HG02798 (cell line): ENCODE results near the gene CLRN2.

Experiments
- ATAC-seq: cut with Tn5 transposase; IDR thresholded peaks from one replicate; pipeline ENCODE4 v1.9.1; 2021; ENCODE audit warnings: mild to moderate bottlenecking; ENCODE audit not compliant: unreplicated experiment, poor library complexity

Gene CLRN2

DNA sequence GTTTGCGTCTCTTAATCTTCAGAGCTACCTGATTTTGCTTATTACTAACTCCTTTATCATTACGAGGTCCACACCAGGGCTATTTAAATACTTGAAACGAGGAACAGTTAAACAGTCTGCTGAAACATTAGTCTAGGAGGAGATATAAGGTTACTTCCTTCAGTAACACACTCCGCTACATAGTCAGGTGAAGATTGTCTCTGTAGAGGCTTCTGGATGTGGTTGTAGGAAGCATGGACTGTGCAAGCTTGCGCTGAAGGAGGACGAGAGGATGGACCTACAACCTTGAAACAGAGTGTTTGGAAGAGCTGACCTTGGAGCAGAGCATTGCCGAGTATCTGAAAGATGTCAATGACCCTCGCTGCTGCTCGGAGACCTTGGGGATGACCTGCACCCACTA, at the start of gene CLRN2:
Gene CLRN2 (plus strand): TSS at position 301 of the 400 bp plus-strand sequence. CDS start 102 bp downstream, outside the sequence.
- ATAC-seq = no peak

- ATAC-seq = no peak
These were observed 46.2 kb upstream of the CLRN2 start for GRCh38 chr4:17468619-17469221.

DNA sequence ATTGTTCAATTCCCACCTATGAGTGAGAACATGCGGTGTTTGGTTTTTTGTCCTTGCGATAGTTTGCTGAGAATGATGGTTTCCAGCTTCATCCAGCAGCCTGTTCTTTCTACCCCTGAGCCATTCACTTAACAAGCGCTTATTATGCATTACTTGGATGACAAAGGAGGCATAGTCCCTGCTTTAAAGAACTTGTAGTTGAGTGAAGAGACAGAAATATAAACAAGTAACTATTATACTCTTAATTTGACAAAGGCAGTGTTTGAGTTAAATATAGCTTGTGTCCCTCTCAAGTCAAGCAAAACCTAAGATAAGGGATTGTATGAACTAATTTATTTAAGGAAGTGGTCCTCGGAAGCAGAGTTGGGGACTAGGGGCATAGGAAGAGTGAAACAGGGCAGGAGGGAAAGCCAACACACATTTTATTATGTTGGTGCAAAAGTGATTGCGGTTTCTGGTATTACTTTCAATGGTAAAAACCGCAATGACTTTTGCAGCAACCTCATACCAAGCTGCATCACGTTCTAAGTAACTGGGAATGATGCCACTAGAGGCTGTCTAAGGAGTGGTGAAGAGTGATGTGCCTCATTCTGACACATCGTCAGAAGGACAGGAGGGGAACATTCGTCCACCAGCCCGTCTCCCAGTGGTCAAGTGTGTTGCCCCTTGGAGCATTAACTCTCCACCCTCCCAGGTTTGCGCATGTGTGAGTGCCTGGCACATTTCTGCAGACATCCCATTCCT, 44.9 kb upstream of the CLRN2 start:
- no peak for ATAC-seq

GRCh38 chr4:17475481-17475880, 39.5 kb upstream of the CLRN2 start:
- no peak for ATAC-seq

DNA sequence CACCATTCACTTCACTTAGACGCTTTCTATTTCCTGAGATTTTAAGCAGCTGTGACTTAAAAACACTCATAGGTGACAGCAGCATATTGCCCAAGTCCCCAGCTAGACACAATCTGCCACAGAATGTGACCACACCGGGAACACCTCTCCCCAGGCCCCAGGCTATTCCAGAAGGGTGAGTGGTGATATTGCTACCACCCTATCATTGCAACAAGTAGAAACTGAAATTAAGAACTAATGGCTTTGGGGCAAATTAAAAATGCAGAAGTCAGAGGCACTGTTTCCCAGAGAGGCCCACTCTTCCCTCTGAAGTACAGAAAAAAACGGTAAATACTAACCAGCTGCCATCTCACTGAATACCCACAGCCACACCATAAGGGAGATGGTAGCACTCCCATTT, 38.1 kb upstream of the CLRN2 start:
- no peak for ATAC-seq

DNA sequence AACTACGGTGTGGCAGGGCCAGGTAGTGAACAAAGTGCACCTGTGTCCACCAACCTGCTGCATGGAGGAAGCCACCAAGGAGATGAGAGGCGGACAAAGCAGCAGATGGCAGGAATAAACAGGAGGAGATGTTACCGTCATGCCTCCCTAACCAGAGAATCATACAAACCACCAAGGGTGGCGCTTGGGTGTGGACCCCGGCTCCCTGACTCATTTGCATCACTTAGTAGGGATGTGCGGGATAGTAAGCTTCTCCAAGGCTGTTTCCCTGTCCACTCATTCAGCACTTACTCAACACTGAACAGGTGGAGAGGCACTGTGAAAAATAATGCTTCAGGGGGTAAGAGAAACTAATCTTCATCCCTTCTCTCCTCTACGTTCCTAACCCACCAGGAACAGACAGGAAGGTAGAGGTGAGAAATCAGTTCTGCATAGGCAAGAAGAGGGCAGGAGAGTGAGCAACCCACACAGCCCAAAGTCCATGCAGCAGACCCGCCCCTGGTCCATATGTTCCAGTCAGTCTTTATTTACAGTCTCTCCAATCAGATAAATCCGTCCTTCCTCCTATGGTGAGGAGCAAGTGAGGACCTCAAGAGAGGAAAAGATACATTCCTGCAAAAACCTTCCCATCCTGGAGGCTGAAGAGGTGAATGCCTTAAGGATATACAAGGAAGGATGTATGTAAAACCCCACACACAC, 37.0 kb upstream of the CLRN2 start:
- no peak for ATAC-seq

- ATAC-seq = no peak
These were observed 34.6 kb upstream of the CLRN2 start for GRCh38 chr4:17480210-17480927.

DNA sequence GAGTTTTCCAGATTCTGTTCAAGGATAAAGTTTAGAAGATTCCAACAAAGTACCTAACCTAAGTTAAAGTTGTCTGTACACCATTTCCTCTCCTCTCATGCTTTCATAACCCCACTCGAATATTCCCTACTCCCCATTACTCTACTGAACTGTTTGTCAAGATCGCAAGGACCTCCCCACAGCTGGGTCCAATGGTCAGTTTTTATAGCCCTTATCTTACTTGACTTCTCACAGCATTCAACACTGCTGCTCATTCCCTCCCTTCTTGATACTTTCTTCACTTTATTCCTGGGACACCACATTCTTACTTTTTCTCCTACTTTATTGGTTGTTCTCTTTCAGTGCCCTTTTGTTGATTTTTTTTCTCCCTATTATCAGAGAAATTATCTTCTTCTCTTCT, 34.0 kb upstream of the CLRN2 start:
- ATAC-seq = no peak

GRCh38 chr4:17482716-17483115, 32.2 kb upstream of the CLRN2 start:
- ATAC-seq = no peak

- no peak for ATAC-seq
These were observed 25.8 kb upstream of the CLRN2 start for GRCh38 chr4:17489123-17489522.

- ATAC-seq = no peak
These were observed 25.2 kb upstream of the CLRN2 start for GRCh38 chr4:17489721-17490120.

GRCh38 chr4:17490575-17491059, 24.3 kb upstream of the CLRN2 start:
- no peak for ATAC-seq

GRCh38 chr4:17491196-17491595, 23.8 kb upstream of the CLRN2 start:
- no peak for ATAC-seq

DNA sequence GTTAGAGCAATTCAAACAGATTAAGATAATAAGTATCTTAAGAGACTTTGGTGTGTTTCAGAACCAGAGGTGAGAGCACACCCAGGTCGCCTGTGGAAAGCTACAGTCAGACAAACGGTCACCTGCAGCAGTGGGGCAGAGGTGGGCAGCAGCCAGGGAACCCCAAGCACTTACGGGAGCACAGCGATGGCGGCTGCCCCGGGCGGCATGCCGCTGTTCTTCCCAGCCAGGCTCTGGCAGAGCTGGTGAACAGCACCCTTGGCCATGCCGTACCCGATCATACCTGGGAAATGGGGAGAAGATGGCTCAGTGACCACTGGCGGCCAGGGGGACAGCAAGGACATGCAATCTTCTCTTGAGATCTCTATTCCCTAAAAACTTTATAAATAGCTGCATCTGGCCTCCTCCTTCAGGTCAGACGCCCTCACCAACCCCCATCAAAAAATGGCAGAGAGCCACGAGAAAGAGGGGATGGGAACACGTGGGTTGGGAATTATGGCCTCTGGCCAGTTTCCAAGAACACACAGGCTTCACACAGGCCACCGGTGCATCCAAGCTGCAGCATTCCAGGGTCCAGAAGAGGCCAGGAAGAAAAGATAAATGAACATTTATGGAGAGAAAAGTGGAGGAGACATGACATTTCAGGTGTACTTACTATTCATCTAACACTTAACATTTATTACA, 22.8 kb upstream of the CLRN2 start:
- ATAC-seq = no peak

DNA sequence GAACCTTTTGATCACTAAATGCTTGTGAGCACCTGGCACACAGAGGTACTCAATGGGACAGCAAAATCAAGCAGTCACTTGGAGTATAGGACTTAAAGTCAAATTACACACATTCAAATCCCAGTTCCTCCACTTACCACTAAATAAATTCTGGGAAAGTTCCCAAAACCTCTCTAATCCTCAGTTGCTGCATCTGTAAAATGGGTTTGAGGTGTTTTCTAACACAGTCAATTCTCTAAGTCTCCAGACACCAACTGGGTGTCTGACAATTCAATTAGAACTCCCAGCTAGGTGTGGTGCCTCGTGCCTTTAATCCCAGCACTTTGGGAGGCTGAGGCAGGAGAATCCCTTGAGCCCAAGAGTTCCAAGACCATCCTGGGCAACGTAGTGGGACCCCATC, 22.1 kb upstream of the CLRN2 start:
- ATAC-seq = no peak

DNA sequence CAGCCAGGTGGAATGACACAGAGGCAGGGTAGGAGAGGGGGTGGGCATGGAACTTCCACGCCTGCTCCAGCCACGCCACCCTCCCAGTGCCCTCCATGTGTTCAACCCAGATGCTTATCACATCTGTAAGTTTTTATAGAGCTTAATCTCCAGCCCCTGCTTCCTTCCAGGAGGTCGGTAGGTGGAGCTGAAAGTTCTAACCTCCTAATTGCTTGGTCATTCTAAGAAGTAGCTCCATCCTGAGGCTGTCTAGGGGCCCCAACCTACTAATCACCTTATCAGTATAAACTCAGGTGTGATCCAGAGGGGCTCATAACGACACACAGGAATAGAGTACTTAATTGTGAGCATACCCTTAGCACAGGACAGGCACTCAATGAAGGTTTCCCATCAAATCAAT, 21.3 kb upstream of the CLRN2 start:
- no peak for ATAC-seq

- ATAC-seq = no peak
These were observed 20.4 kb upstream of the CLRN2 start for GRCh38 chr4:17494258-17495190.

DNA sequence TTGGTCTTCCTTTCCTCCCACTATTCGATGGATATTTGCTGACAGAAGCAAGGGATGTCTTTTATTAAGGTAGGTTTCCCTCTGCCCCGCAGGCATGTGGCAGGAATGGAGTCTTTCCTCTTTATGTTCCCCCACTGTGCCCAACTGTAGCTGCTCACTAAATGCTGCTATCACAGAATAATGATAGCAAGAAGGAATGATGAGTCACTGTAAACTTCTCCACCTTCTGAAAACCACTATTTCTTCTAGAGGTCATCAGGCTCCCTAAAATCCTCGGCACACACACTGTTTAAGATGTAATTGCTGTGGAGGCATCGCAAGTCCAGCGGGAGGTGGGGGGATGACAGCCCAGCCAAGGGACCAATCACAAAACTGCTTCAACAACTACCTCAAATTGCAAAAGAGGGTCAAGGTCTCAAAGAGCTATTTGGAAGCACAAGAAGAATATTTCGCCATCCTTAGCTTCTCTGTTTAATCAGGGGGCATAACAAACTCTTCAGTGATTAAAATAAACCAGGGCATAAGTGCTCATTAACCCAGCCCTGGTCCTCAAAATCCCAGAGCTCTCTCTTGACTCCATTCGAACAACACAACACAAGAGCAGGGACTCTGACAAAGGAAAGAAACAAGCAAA, 17.0 kb upstream of the CLRN2 start:
- ATAC-seq = no peak

DNA sequence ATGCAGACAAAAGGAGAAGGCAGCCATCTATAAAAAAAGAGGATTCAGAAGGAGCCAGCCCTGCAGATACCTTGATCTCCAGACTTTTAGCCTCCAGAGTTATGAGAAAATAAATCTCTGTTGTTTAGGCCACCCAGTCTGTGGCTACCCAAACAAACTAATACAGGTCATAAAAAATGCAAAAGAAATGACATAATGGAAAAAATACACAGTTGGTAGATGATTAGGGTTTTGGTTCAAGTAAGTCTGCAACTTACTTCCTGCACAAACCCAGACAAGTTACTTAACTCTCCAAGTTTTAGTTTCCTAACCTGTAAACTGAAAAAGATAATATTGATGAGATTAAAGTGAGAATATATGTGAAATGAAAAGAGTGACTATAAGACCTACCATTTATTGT, 14.4 kb upstream of the CLRN2 start:
- no peak for ATAC-seq
